ENCODE results near the gene ZFY. TPM values are rescaled to one million over a fixed set of nuclear protein-coding genes. Genes with fewer than 3 reads are reported as not detected.

Gene ZFY
- polyA plus RNA-seq, 1 of the 3 experiments (the other 2 are of a cell fraction): not detected

DNA sequence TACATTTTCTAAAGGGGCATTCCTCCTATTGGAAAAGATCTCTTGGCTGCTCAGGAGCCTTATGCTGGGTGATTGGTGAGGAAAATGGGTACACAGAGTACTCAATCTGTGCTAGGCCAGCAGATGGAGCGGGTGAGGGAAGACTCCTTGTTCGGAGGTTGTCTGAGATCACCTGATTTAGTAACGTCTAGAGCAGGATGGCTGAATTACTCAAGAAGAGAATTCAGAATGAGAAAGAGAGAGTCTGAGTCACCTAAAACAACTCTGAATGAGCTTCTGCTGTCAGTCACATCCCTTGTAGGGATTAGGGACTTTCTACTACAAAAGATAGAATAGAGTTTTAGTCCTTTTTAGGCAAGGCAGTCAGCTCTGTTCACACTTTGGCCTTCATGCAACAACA is 47.2 kb upstream of the ZFY start:
- Histone ChIP-seq H2AFZ (ENCODE audit: low read depth) (no peak overlapping the region), H3K4me2 (no peak overlapping the region), H3K9ac (no peak overlapping the region), H3K4me3 (ENCODE audit: low read depth in 2 of 2, low read length in 1 of 2) (no peak overlapping the region), H4K20me1 (ENCODE audit: insufficient read depth) (no peaks in the 10 kb centered on the region), H3K9me2 (no peaks in the 10 kb centered on the region), H3K4me1 (ENCODE audit: control insufficient read depth in 1 of 2, insufficient read depth in 2 of 2, low read depth in 1 of 2, low read length in 1 of 2) (no peaks in the 10 kb centered on the region), H3F3A (replicated peaks; ENCODE audit: insufficient read depth) (no peaks in the 10 kb centered on the region), H3K36me3 (replicated peaks in 1 of 2; ENCODE audit: control insufficient read depth in 1 of 2, insufficient read depth in 2 of 2, low read length in 1 of 2) (no peaks in the 10 kb centered on the region), H3K9me3 (no peaks in the 10 kb centered on the region), H3K27me3 (ENCODE audit: insufficient read depth) (no peaks in the 10 kb centered on the region), H3K79me2 (ENCODE audit: insufficient read depth) (no peaks in the 10 kb centered on the region), H3K27ac (ENCODE audit: low read depth in 2 of 2, low read length in 1 of 2) (no peak overlapping the region)
- POLR2A ChIA-PET: no interaction called here
- WGBS (ENCODE audit: low lambda C conversion rate): no CpG with 5 or more reads among the region's 3 CpGs
- CTCF ChIA-PET: no interaction called here
- no peak for DNase-seq
- TF ChIP-seq JUND (IDR thresholded peaks at IDR 0.05): no peak
- TF ChIP-seq USF1 (IDR thresholded peaks at IDR 0.05; ENCODE audit: borderline replicate concordance, low read depth): no peak
- no peak for TF ChIP-seq MXI1 (IDR thresholded peaks at IDR 0.05; ENCODE audit: low read depth, low read length)

- no peaks in the 10 kb centered on the region for H3K9me2 ChIP-seq
- H4K20me1 ChIP-seq (ENCODE audit: insufficient read depth): no peaks in the 10 kb centered on the region
- DNase-seq: no peak
- no peak overlapping the region for H3K9ac ChIP-seq
- no peak overlapping the region for H2AFZ ChIP-seq (ENCODE audit: low read depth)
- H3K27ac ChIP-seq (ENCODE audit: low read depth in 2 of 2, low read length in 1 of 2): no peak overlapping the region
- H3F3A ChIP-seq (replicated peaks; ENCODE audit: insufficient read depth): no peaks in the 10 kb centered on the region
- CTCF ChIA-PET: no interaction called here
- POLR2A ChIA-PET: no interaction called here
- WGBS (ENCODE audit: low lambda C conversion rate): no CpG with 5 or more reads among the region's 1 CpG
- H3K4me2 ChIP-seq: no peak overlapping the region
- H3K4me1 ChIP-seq (ENCODE audit: control insufficient read depth in 1 of 2, insufficient read depth in 2 of 2, low read depth in 1 of 2, low read length in 1 of 2): no peaks in the 10 kb centered on the region
- H3K9me3 ChIP-seq: no peaks in the 10 kb centered on the region
- H3K4me3 ChIP-seq (ENCODE audit: low read depth in 2 of 2, low read length in 1 of 2): no peak overlapping the region
- H3K36me3 ChIP-seq (replicated peaks in 1 of 2; ENCODE audit: control insufficient read depth in 1 of 2, insufficient read depth in 2 of 2, low read length in 1 of 2): no peaks in the 10 kb centered on the region
- TF ChIP-seq GABPA (IDR thresholded peaks at IDR 0.05; ENCODE audit: low read depth): no peak
- no peak for TF ChIP-seq RFX5 (IDR thresholded peaks at IDR 0.05; ENCODE audit: low read length)
- no peak for TF ChIP-seq MXI1 (IDR thresholded peaks at IDR 0.05; ENCODE audit: low read depth, low read length)
- TF ChIP-seq EZH2phosphoT487 (IDR thresholded peaks at IDR 0.05; ENCODE audit: borderline replicate concordance, low read depth): no peak
- TF ChIP-seq SMC3 (IDR thresholded peaks at IDR 0.05; ENCODE audit: low read depth, low read length): no peak
- TF ChIP-seq MAX (IDR thresholded peaks at IDR 0.05; ENCODE audit: low read depth): no peak
- no peak for TF ChIP-seq TAF1 (IDR thresholded peaks at IDR 0.05; ENCODE audit: borderline replicate concordance, low read depth, low read length)
- no peaks in the 10 kb centered on the region for H3K79me2 ChIP-seq (ENCODE audit: insufficient read depth)
- no peaks in the 10 kb centered on the region for H3K27me3 ChIP-seq (ENCODE audit: insufficient read depth)
Measured at GRCh38 chrY:2893471-2893870, 41.7 kb upstream of the ZFY start.

- H3K4me1 ChIP-seq (ENCODE audit: control insufficient read depth in 1 of 2, insufficient read depth in 2 of 2, low read depth in 1 of 2, low read length in 1 of 2): no peaks in the 10 kb centered on the region
- DNase-seq: no peak
- H3K79me2 ChIP-seq (ENCODE audit: insufficient read depth): no peaks in the 10 kb centered on the region
- H3K27ac ChIP-seq (ENCODE audit: low read depth in 2 of 2, low read length in 1 of 2): no peak overlapping the region
- TF ChIP-seq NRF1 (IDR thresholded peaks at IDR 0.05; ENCODE audit: low read depth, low read length) (no peak), FOXJ3 (CRISPR knock-in tag; IDR thresholded peaks at IDR 0.05) (no peak), TCF12 (IDR thresholded peaks at IDR 0.05) (no peak), USF2 (IDR thresholded peaks at IDR 0.05; ENCODE audit: borderline replicate concordance, low read depth, low read length) (no peak), RFX5 (IDR thresholded peaks at IDR 0.05; ENCODE audit: low read length) (no peak), NFIC (IDR thresholded peaks at IDR 0.05; ENCODE audit: borderline replicate concordance) (no peak), EZH2phosphoT487 (IDR thresholded peaks at IDR 0.05; ENCODE audit: borderline replicate concordance, low read depth) (no peak)
- TF ChIP-seq, protein P1, sequence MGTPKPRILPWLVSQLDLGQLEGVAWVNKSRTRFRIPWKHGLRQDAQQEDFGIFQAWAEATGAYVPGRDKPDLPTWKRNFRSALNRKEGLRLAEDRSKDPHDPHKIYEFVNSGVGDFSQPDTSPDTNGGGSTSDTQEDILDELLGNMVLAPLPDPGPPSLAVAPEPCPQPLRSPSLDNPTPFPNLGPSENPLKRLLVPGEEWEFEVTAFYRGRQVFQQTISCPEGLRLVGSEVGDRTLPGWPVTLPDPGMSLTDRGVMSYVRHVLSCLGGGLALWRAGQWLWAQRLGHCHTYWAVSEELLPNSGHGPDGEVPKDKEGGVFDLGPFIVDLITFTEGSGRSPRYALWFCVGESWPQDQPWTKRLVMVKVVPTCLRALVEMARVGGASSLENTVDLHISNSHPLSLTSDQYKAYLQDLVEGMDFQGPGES (IDR thresholded peaks at IDR 0.05; ENCODE audit: low read depth, low read length): no peak
- ChIA-PET CTCF (no interaction called here), POLR2A (no interaction called here)
- no peak overlapping the region for H3K9ac ChIP-seq
- no peak overlapping the region for H3K4me3 ChIP-seq (ENCODE audit: low read depth in 2 of 2, low read length in 1 of 2)
- no peak overlapping the region for H2AFZ ChIP-seq (ENCODE audit: low read depth)
- no CpG with 5 or more reads among the region's 2 CpGs for WGBS (ENCODE audit: low lambda C conversion rate)
- H3K9me2 ChIP-seq: no peaks in the 10 kb centered on the region
- H3K9me3 ChIP-seq: no peaks in the 10 kb centered on the region
- H3F3A ChIP-seq (replicated peaks; ENCODE audit: insufficient read depth): no peaks in the 10 kb centered on the region
- no peaks in the 10 kb centered on the region for H3K27me3 ChIP-seq (ENCODE audit: insufficient read depth)
- H4K20me1 ChIP-seq (ENCODE audit: insufficient read depth): no peaks in the 10 kb centered on the region
- H3K36me3 ChIP-seq (replicated peaks in 1 of 2; ENCODE audit: control insufficient read depth in 1 of 2, insufficient read depth in 2 of 2, low read length in 1 of 2): no peaks in the 10 kb centered on the region
- H3K4me2 ChIP-seq: no peak overlapping the region
Measured at GRCh38 chrY:2896050-2896449, 39.1 kb upstream of the ZFY start.

Data from SK-N-SH (cell line).